Hepatocyte (in vitro differentiated cells): ENCODE results near the gene RRP9. TPM values are rescaled to one million over a fixed set of nuclear protein-coding genes. Genes with fewer than 3 reads are reported as not detected.
"Not testable (repeated sequence)": the region's sequence is repeated elsewhere in the genome, so short reads cannot be mapped to it uniquely, and the experiment has no call there.

Experiments
- DNase-seq: peaks from one replicate; pipeline ENCODE4 v3.0.0-alpha.2; 2016; ENCODE audit warnings: low spot score
- H2AFZ ChIP-seq: fragments of 200-600 bp; sonication (generic); 2 replicates; pipeline ENCODE4 v1.6.0; 2016; ENCODE audit warnings: antibody characterized with exemption, mild to moderate bottlenecking
- H3K27ac ChIP-seq: fragments of 200-600 bp; sonication (generic); 2 replicates; pipeline ENCODE4 v1.5.1; 2016; ENCODE audit warnings: mild to moderate bottlenecking
- H3K27me3 ChIP-seq: fragments of 200-600 bp; sonication (generic); 2 replicates; pipeline ENCODE4 v1.6.1; 2016
- H3K36me3 ChIP-seq: fragments of 200-600 bp; sonication (generic); replicated peaks from 2 replicates; pipeline ENCODE4 v1.5.1; 2016; ENCODE audit warnings: low read depth; ENCODE audit not compliant: insufficient read depth
- H3K4me1 ChIP-seq: fragments of 200-600 bp; sonication (generic); 2 replicates; pipeline ENCODE4 v1.5.1; 2016; ENCODE audit warnings: mild to moderate bottlenecking, moderate library complexity; ENCODE audit not compliant: insufficient read depth
- H3K4me2 ChIP-seq: fragments of 200-600 bp; sonication (generic); 2 replicates; pipeline ENCODE4 v1.6.0; 2016
- H3K4me3 ChIP-seq: fragments of 200-600 bp; sonication (generic); 2 replicates; pipeline ENCODE4 v1.5.1; 2016; ENCODE audit warnings: mild to moderate bottlenecking
- H3K79me2 ChIP-seq: fragments of 200-600 bp; sonication (generic); 2 replicates; pipeline ENCODE4 v1.6.0; 2017; ENCODE audit warnings: mild to moderate bottlenecking
- H3K9me2 ChIP-seq: fragments of 200-600 bp; sonication (generic); replicated peaks from 2 replicates; pipeline ENCODE4 v1.6.0; 2017; ENCODE audit warnings: mild to moderate bottlenecking; ENCODE audit not compliant: insufficient read depth
- H3K9me3 ChIP-seq: fragments of 200-600 bp; sonication (generic); 2 replicates; pipeline ENCODE4 v1.5.1; 2016; ENCODE audit warnings: low read depth, mild to moderate bottlenecking
- H4K20me1 ChIP-seq: fragments of 200-600 bp; sonication (generic); 2 replicates; pipeline ENCODE4 v1.6.0; 2016; ENCODE audit warnings: mild to moderate bottlenecking; ENCODE audit not compliant: insufficient read depth, poor library complexity, severe bottlenecking
- CTCF ChIP-seq: fragments of 200-600 bp; sonication (generic); IDR thresholded peaks from 2 replicates; pipeline ENCODE4 v1.5.1; 2016; ENCODE audit warnings: antibody characterized with exemption, mild to moderate bottlenecking; ENCODE audit not compliant: poor library complexity
- EZH2 ChIP-seq: fragments of 200-600 bp; sonication (generic); IDR thresholded peaks from 2 replicates; pipeline ENCODE4 v1.6.1; 2016; ENCODE audit warnings: antibody characterized with exemption, mild to moderate bottlenecking, borderline replicate concordance
- EZH2phosphoT487 ChIP-seq: fragments of 200-600 bp; sonication (generic); IDR thresholded peaks from one replicate; pipeline ENCODE4 v1.6.1; 2018; ENCODE audit warnings: antibody characterized with exemption, mild to moderate bottlenecking, low read depth, moderate library complexity; ENCODE audit not compliant: unreplicated experiment, severe bottlenecking
- WGBS: methylation state at CpG from one replicate; pipeline ENCODE4 v1.1.6; 2016; ENCODE audit warnings: low lambda C conversion rate; ENCODE audit errors: missing lambda C conversion rate; 5-methylcytosine and 5-hydroxymethylcytosine counted together
- polyA plus RNA-seq: library from polyadenylated mRNA; unstranded; fragments of >200 nt; fragmentation: Nextera tagmentation; extraction: Ambion mirVana; gene quantifications from 2 replicates; pipeline ENCODE4 v1.2.1, GENCODE V29; 2016
- total RNA-seq: library from RNA; depleted of rRNA; stranded (reverse); fragments of >200 nt; gene quantifications from 2 replicates; pipeline ENCODE4 v1.2.3, GENCODE V29; 2014

The RRP9 gene
- total and polyA plus RNA-seq, 2 experiments from 2014 or later: 17.5 to 32.8 TPM

DNA sequence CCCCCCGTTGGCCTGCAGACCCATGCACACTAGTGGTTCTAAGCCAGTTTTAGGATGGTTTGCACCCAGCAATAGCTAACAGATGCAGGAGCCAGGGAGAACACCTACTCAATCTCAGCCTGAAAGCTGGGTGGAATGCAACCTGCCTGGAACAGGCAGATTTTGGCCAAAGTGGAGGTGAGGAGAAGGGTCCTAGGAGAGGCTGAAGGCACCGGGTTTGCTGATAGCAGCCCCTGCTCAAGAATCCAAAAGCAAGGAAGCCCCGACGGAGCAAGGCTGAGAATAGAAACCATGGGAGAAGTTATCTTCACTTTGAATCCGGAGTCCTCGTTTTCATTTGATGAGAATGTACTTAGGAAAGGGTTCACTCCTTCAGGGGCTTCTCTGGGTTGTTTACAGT is 9.9 kb downstream of the RRP9 start:
- Histone ChIP-seq H3K4me2 (no peak overlapping the region), H3K36me3 (no peaks in the 10 kb centered on the region), H3K9me3 (no peaks in the 10 kb centered on the region), H3K79me2 (no peaks in the 10 kb centered on the region), H3K9me2 (no peaks in the 10 kb centered on the region), H2AFZ (no peak overlapping the region), H3K27ac (no peak overlapping the region), H4K20me1 (no peaks in the 10 kb centered on the region), H3K27me3 (no peaks in the 10 kb centered on the region), H3K4me1 (no peaks in the 10 kb centered on the region), H3K4me3 (no peak overlapping the region)
- 97% methylated on average over 6 of the region's 6 CpGs for WGBS
- TF ChIP-seq EZH2: no peak
- TF ChIP-seq EZH2phosphoT487: no peak
- TF ChIP-seq CTCF: no peak
- no peak for DNase-seq

GRCh38 chr3:51930439-51930838 is 11.3 kb downstream of the RRP9 start:
- Histone ChIP-seq H3K4me1 (no peaks in the 10 kb centered on the region), H3K79me2 (no peaks in the 10 kb centered on the region), H3K4me2 (no peak overlapping the region), H3K4me3 (no peak overlapping the region), H3K36me3 (no peaks in the 10 kb centered on the region), H3K27ac (no peak overlapping the region), H3K9me2 (no peaks in the 10 kb centered on the region), H3K9me3 (no peaks in the 10 kb centered on the region), H4K20me1 (no peaks in the 10 kb centered on the region), H3K27me3 (no peaks in the 10 kb centered on the region), H2AFZ (no peak overlapping the region)
- 88% methylated on average over 1 of the region's 1 CpG for WGBS
- TF ChIP-seq EZH2phosphoT487 (no peak), EZH2 (no peak), CTCF (no peak)
- DNase-seq: no peak

DNA sequence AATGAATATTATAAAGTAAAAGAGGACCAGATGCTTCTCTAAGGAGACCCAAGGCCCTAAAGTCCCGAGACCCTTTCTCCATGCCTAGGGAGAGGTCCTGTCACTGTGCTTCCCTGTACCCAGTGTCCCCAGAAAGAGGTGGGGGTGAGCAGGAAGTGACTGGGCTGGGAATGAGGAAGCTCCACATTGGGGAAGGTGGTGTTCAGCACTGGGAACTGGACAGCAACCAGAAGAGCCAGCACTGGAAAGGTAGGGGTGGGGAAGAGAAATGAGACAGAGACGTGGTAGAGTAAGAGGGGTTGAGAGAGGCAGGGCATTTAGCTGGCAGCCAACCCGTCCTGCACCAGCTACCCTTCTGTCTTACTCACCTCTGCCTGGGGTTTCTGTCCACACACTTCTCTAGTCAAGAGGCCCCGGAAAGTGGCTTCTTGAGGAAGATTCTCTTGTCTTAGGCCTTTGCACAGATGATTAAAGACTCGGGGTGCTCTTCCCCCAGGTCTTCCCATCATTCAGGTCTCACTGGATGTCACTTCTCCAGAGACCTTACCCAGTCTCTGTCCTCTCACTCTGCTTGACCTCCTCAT is 12.2 kb downstream of the RRP9 start:
- no peak overlapping the region for H3K4me3 ChIP-seq
- no peak for TF ChIP-seq EZH2phosphoT487
- TF ChIP-seq EZH2: no peak
- no peak for TF ChIP-seq CTCF
- no peak overlapping the region for H3K4me2 ChIP-seq
- DNase-seq: no peak
- H4K20me1 ChIP-seq: no peaks in the 10 kb centered on the region
- no peaks in the 10 kb centered on the region for H3K36me3 ChIP-seq
- H3K4me1 ChIP-seq: no peaks in the 10 kb centered on the region
- H3K9me2 ChIP-seq: no peaks in the 10 kb centered on the region
- no peaks in the 10 kb centered on the region for H3K79me2 ChIP-seq
- 75% methylated on average over 5 of the region's 5 CpGs for WGBS
- H3K27me3 ChIP-seq: no peaks in the 10 kb centered on the region
- no peaks in the 10 kb centered on the region for H3K9me3 ChIP-seq
- no peak overlapping the region for H3K27ac ChIP-seq
- H2AFZ ChIP-seq: no peak overlapping the region

DNA sequence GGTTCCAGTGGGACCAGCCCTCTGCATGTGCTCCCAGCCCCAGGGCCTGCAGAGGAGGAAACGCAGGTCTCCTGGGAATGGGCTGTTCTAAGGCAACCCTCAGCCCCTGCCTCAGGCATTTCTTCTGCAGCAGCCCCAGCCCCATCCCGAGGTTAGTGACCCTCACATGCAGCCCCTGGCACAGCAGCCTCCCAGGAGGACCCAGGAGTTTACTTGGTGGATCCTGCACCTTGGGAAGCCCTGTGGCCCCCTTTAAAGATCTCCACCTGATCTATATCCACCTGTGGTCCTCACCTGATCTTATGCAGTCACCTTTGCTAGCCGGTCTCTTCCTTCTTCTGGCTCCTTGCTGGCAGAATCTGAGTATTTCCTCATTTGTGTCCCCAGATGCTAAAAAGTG is 12.7 kb downstream of the RRP9 start:
- H2AFZ ChIP-seq, H3K4me2 ChIP-seq, H3K36me3 ChIP-seq, H3K27me3 ChIP-seq, H3K79me2 ChIP-seq, H3K4me1 ChIP-seq, H4K20me1 ChIP-seq, H3K9me3 ChIP-seq, DNase-seq, H3K27ac ChIP-seq, H3K9me2 ChIP-seq, H3K4me3 ChIP-seq: not testable (repeated sequence)
- WGBS: 82% methylated on average over 3 of the region's 3 CpGs
